B cell (primary cell): ENCODE measurements around the gene DNAJB12. TPM values are rescaled to one million over a fixed set of nuclear protein-coding genes. Genes with fewer than 3 reads are reported as not detected.

Experiments used
- ATAC-seq: fragments of 200-7000 bp; cut with Tn5 transposase; one replicate; pipeline ENCODE4 v1.10.0; 2021; ENCODE audit warnings: low read depth, mild to moderate bottlenecking, moderate number of reproducible peaks, moderate library complexity
- CTCF ChIA-PET: fragments of 350-600 bp; sonication (Branson Sonifier 250); formaldehyde crosslinking; loops from one replicate; lab custom pipeline; 2021; ENCODE audit warnings: antibody characterized with exemption, inconsistent platforms; lab: Charles Lee
- POLR2A ChIA-PET: fragments of 350-600 bp; sonication (Branson Sonifier 250); formaldehyde crosslinking; loops from one replicate; lab custom pipeline; 2021; ENCODE audit warnings: antibody characterized with exemption; lab: Charles Lee
- DNase-seq: peaks from one replicate; pipeline ENCODE4 v3.0.0; 2013
- H2AFZ ChIP-seq: 2 replicates; pipeline ENCODE4 v1.6.1; 2012; ENCODE audit warnings: mild to moderate bottlenecking, low read depth, low read length; ENCODE audit not compliant: insufficient read depth, poor library complexity, severe bottlenecking
- H3K27ac ChIP-seq, 2 donors: 1 replicate in 1 of 2; 2 replicates in 1 of 2; pipeline ENCODE4 v1.5.1; 2012 to 2013; ENCODE audit warnings: low read length in 2 of 2, mild to moderate bottlenecking in 2 of 2, moderate library complexity in 1 of 2
- H3K27me3 ChIP-seq, 4 experiments: fragments of 200-600 bp in 1 of 4; sonication (generic) in 1 of 4; replicated peaks in 1 of 4; 1 replicate in 2 of 4; 2 replicates in 2 of 4; pipeline versions ENCODE4 v1.6.1 to v1.7.0; 2013 to 2016; ENCODE audit warnings: low read length in 3 of 4, mild to moderate bottlenecking in 2 of 4, mixed read lengths in 1 of 4, moderate library complexity in 1 of 4; ENCODE audit not compliant: insufficient read depth in 4 of 4, control insufficient read depth in 3 of 4; ENCODE audit errors: control extremely low read depth in 1 of 4
- H3K36me3 ChIP-seq, 2 experiments: replicated peaks in 1 of 2; 1 replicate in 1 of 2; 2 replicates in 1 of 2; pipeline versions ENCODE4 v1.6.1 to v1.7.1; 2013; ENCODE audit warnings: low read length in 1 of 2; ENCODE audit not compliant: insufficient read depth in 2 of 2, control insufficient read depth in 1 of 2; ENCODE audit errors: control extremely low read depth in 1 of 2, extremely low read depth in 1 of 2
- H3K4me1 ChIP-seq, 2 donors: fragments of 200-600 bp in 1 of 2; sonication (generic) in 1 of 2; 1 replicate in 1 of 2; 2 replicates in 1 of 2; pipeline versions ENCODE4 v1.5.1 to v1.6.1; 2013 to 2017; ENCODE audit warnings: low read length in 2 of 2; ENCODE audit not compliant: control insufficient read depth in 2 of 2, insufficient read depth in 2 of 2
- H3K4me2 ChIP-seq: replicated peaks from 2 replicates; pipeline ENCODE3; 2012; ENCODE audit warnings: mild to moderate bottlenecking, low read depth, low read length; ENCODE audit not compliant: poor library complexity, severe bottlenecking
- H3K4me3 ChIP-seq, 5 experiments: fragments of 200-600 bp in 1 of 5; sonication (generic) in 1 of 5; 1 replicate in 3 of 5; 2 replicates in 2 of 5; pipeline versions ENCODE4 v1.5.1 to v1.7.0; 2011 to 2016; ENCODE audit warnings: low read length in 4 of 5, mild to moderate bottlenecking in 4 of 5, low read depth in 2 of 5, control low read depth in 1 of 5, moderate library complexity in 1 of 5; ENCODE audit not compliant: insufficient read depth in 1 of 5; ENCODE audit errors: control extremely low read depth in 1 of 5, extremely low read depth in 1 of 5
- H3K79me2 ChIP-seq: fragments of 200-600 bp; sonication (generic); one replicate; pipeline ENCODE4 v1.6.0; 2016; ENCODE audit warnings: low read length; ENCODE audit not compliant: control insufficient read depth, insufficient read depth
- H3K9ac ChIP-seq: fragments of 200-600 bp; sonication (generic); 2 replicates; pipeline ENCODE4 v1.6.1; 2017; ENCODE audit warnings: mild to moderate bottlenecking, low read length, moderate library complexity
- H3K9me3 ChIP-seq, 3 donors: one replicate each; pipeline versions ENCODE4 v1.6.1 to v1.7.1; 2013; ENCODE audit warnings: low read length in 2 of 3; ENCODE audit not compliant: control insufficient read depth in 2 of 3, insufficient read depth in 1 of 3; ENCODE audit errors: control extremely low read depth in 1 of 3
- H4K20me1 ChIP-seq: 2 replicates; pipeline ENCODE4 v1.6.0; 2012; ENCODE audit warnings: mild to moderate bottlenecking, low read length; ENCODE audit not compliant: insufficient read depth, control insufficient read depth, poor library complexity, severe bottlenecking
- H3K27ac Mint-ChIP-seq: one replicate; pipeline ENCODE4 v1.8.0; 2021; ENCODE audit warnings: mixed read lengths
- H3K27me3 Mint-ChIP-seq: one replicate; pipeline ENCODE4 v1.8.0; 2021; ENCODE audit warnings: mixed read lengths
- H3K4me1 Mint-ChIP-seq: one replicate; pipeline ENCODE4 v1.8.0; 2021; ENCODE audit warnings: mixed read lengths
- H3K4me3 Mint-ChIP-seq: one replicate; pipeline ENCODE4 v1.8.0; 2021; ENCODE audit warnings: mixed read lengths
- H3K9me3 Mint-ChIP-seq: one replicate; pipeline ENCODE4 v1.8.0; 2022; ENCODE audit warnings: mixed read lengths; ENCODE audit not compliant: insufficient read depth
- CTCF ChIP-seq: fragments of 200-600 bp; IDR thresholded peaks from one replicate; pipeline ENCODE4 v1.8.0; 2022; ENCODE audit warnings: antibody characterized with exemption, mild to moderate bottlenecking
- EZH2 ChIP-seq: IDR thresholded peaks from 2 replicates; pipeline ENCODE4 v1.6.1; 2012; ENCODE audit warnings: borderline replicate concordance, low read depth, mild to moderate bottlenecking, moderate library complexity, low read length; ENCODE audit not compliant: insufficient read depth, poor library complexity, severe bottlenecking
- WGBS: methylation state at CpG from one replicate; pipeline ENCODE4 v1.1.5; 2013; ENCODE audit warnings: missing lambda C conversion rate; ENCODE audit not compliant: insufficient coverage; 5-methylcytosine and 5-hydroxymethylcytosine counted together
- intact Hi-C: fragments of 100-400 bp; cut with micrococcal nuclease; formaldehyde crosslinking; loops from one replicate; pipeline ENCODE4 v1.10.0; 2022
- polyA plus RNA-seq: library from polyadenylated mRNA; depleted of rRNA; stranded (reverse); fragments of >200 nt; gene quantifications from 2 replicates; pipeline ENCODE4 v1.2.3, GENCODE V29; 2012
- total RNA-seq, 2 donors: library from RNA; stranded (reverse); fragments of 120-200 nt in 1 of 2; gene quantifications; 1 replicate in 1 of 2; 2 replicates in 1 of 2; pipeline versions ENCODE4 v1.2.3 to v1.2.4, GENCODE V29; 2013 to 2022

DNAJB12 gene
- total and polyA plus RNA-seq, 2 donors (not counting 1 experiment from before 2014, with no cell fraction given): 16.1 to 42.3 TPM

- intact Hi-C loops: no loop called here
- H3K27ac ChIP-seq: no peak overlapping the region
- Mint-ChIP-seq H3K4me3 (no peak overlapping the region), H3K27ac (no peak overlapping the region), H3K9me3 (no peaks in the 10 kb centered on the region), H3K27me3 (no peaks in the 10 kb centered on the region), H3K4me1 (no peaks in the 10 kb centered on the region)
- H3K27me3 ChIP-seq: no peaks in the 10 kb centered on the region
- no peak overlapping the region for H2AFZ ChIP-seq
- no peaks in the 10 kb centered on the region for H3K79me2 ChIP-seq
- no peak for ATAC-seq
- H3K4me1 ChIP-seq: no peaks in the 10 kb centered on the region
- H3K4me2 ChIP-seq: no peak overlapping the region
- CTCF ChIA-PET: no interaction called here
- H4K20me1 ChIP-seq: no peaks in the 10 kb centered on the region
- no peak overlapping the region for H3K4me3 ChIP-seq
- DNase-seq: no peak
- TF ChIP-seq CTCF (no peak), EZH2 (no peak)
- peaks cover 3 to 9% of the 10 kb centered on the region in 2 experiments for H3K36me3 ChIP-seq
- 50% methylated on average over 1 of the region's 1 CpG for WGBS
- no peak overlapping the region for H3K9ac ChIP-seq
- POLR2A ChIA-PET: no interaction called here
- H3K9me3 ChIP-seq: no peaks in the 10 kb centered on the region
These were observed 37.9 kb upstream of the DNAJB12 start for GRCh38 chr10:72392571-72392970.

GRCh38 chr10:72390764-72391163 is 36.0 kb upstream of the DNAJB12 start:
- Histone ChIP-seq H3K4me3 (no peak overlapping the region), H3K36me3 (peaks cover 3 to 9% of the 10 kb centered on the region in 2 experiments), H3K4me1 (no peaks in the 10 kb centered on the region), H4K20me1 (no peaks in the 10 kb centered on the region), H3K79me2 (no peaks in the 10 kb centered on the region), H2AFZ (no peak overlapping the region), H3K27me3 (no peaks in the 10 kb centered on the region), H3K9ac (no peak overlapping the region), H3K27ac (no peak overlapping the region), H3K4me2 (no peak overlapping the region), H3K9me3 (no peaks in the 10 kb centered on the region)
- TF ChIP-seq EZH2 (no peak), CTCF (no peak)
- ChIA-PET POLR2A (no interaction called here), CTCF (interaction anchor here (1.1 kb wide), 1 partner anchor 26 kb away, joined by 3 read pairs; no protein-coding TSS in a partner anchor)
- H3K4me3 Mint-ChIP-seq: no peak overlapping the region
- H3K9me3 Mint-ChIP-seq: no peaks in the 10 kb centered on the region
- H3K4me1 Mint-ChIP-seq: no peaks in the 10 kb centered on the region
- intact Hi-C loops: no loop called here
- no peaks in the 10 kb centered on the region for H3K27me3 Mint-ChIP-seq
- no peak overlapping the region for H3K27ac Mint-ChIP-seq
- 100% methylated on average over 1 of the region's 2 CpGs for WGBS
- no peak for DNase-seq
- ATAC-seq: no peak
